HepG2 (cell line): ENCODE data around the gene C4BPA. TPM values are rescaled to one million over a fixed set of nuclear protein-coding genes. Genes with fewer than 3 reads are reported as not detected.
A peak's percentile ranks its signal among the peaks of the same experiment; 100 is the strongest.

Source experiments
- ARID3A ChIP-seq: IDR thresholded peaks from 2 replicates; pipeline ENCODE4 v1.6.1; 2012; ENCODE audit warnings: low read depth, low read length, improper control_type of control experiment
- BCL6 ChIP-seq: IDR thresholded peaks from 2 replicates; pipeline ENCODE4 v1.6.1; 2016; ENCODE audit warnings: missing genetic modification reagents, missing compliant biosample characterization
- CBX2 ChIP-seq, 2 experiments: fragments of 200-600 bp in 1 of 2; sonication (generic); formaldehyde crosslinking in 1 of 2; IDR thresholded peaks; 2 replicates each; pipeline versions ENCODE4 v1.7.0 to v1.8.1; 2018 to 2022; ENCODE audit warnings: low read depth in 2 of 2, low read length in 1 of 2, mild to moderate bottlenecking in 1 of 2, missing genetic modification reagents in 1 of 2
- DZIP1 ChIP-seq: sonication (generic); formaldehyde crosslinking; IDR thresholded peaks from 2 replicates; pipeline ENCODE4 v1.5.0; 2020; ENCODE audit warnings: mild to moderate bottlenecking, missing genetic modification reagents
- HNRNPLL ChIP-seq: fragments of 200-400 bp; formaldehyde crosslinking; IDR thresholded peaks from 2 replicates; pipeline ENCODE4 v1.6.1; 2017; ENCODE audit warnings: mild to moderate bottlenecking, low read depth, low read length; ENCODE audit not compliant: poor library complexity, severe bottlenecking
- MAFF ChIP-seq: IDR thresholded peaks from 2 replicates; pipeline ENCODE4 v1.6.1; 2011; ENCODE audit warnings: low read depth, low read length, improper control_type of control experiment
- MAX ChIP-seq: IDR thresholded peaks from 2 replicates; pipeline ENCODE4 v1.6.1; 2012; ENCODE audit warnings: inconsistent platforms
- NFYB ChIP-seq: sonication (generic); formaldehyde crosslinking; IDR thresholded peaks from 2 replicates; pipeline ENCODE4 v1.4.0; 2020; ENCODE audit warnings: missing genetic modification reagents
- PHB2 ChIP-seq: fragments of 450-650 bp; IDR thresholded peaks from 2 replicates; pipeline ENCODE4 v1.6.1; 2018; ENCODE audit not compliant: partially characterized antibody
- PHF20 ChIP-seq: sonication (generic); formaldehyde crosslinking; IDR thresholded peaks from 2 replicates; pipeline ENCODE4 v1.5.0; 2020; ENCODE audit warnings: mild to moderate bottlenecking, missing genetic modification reagents
- PRDM15 ChIP-seq: sonication (generic); formaldehyde crosslinking; IDR thresholded peaks from 2 replicates; pipeline ENCODE4 v1.4.0; 2020; ENCODE audit warnings: missing genetic modification reagents
- REXO4 ChIP-seq: sonication (generic); formaldehyde crosslinking; IDR thresholded peaks from 2 replicates; pipeline ENCODE4 v1.8.0; 2022; ENCODE audit warnings: missing genetic modification reagents, mild to moderate bottlenecking, borderline replicate concordance
- SMC3 ChIP-seq: IDR thresholded peaks from 2 replicates; pipeline ENCODE4 v1.6.1; 2011; ENCODE audit warnings: low read length, improper control_type of control experiment
- WIZ ChIP-seq: sonication (generic); formaldehyde crosslinking; IDR thresholded peaks from 2 replicates; pipeline ENCODE4 v1.5.1; 2020; ENCODE audit warnings: mild to moderate bottlenecking, missing genetic modification reagents
- ZNF12 ChIP-seq: sonication (generic); formaldehyde crosslinking; IDR thresholded peaks from 2 replicates; pipeline ENCODE4 v1.5.0; 2020; ENCODE audit warnings: missing genetic modification reagents
- ZNF121 ChIP-seq: sonication (generic); formaldehyde crosslinking; IDR thresholded peaks from 2 replicates; pipeline ENCODE4 v1.5.0; 2020; ENCODE audit warnings: mild to moderate bottlenecking, missing genetic modification reagents
- ZNF205 ChIP-seq: IDR thresholded peaks from 2 replicates; pipeline ENCODE4 v1.6.1; 2018; ENCODE audit warnings: missing biosample characterization, missing genetic modification reagents
- ZNF3 ChIP-seq: IDR thresholded peaks from 2 replicates; pipeline ENCODE4 v1.7.0; 2017; ENCODE audit warnings: inconsistent platforms
- ZNF510 ChIP-seq: sonication (generic); formaldehyde crosslinking; IDR thresholded peaks from 2 replicates; pipeline ENCODE4 v1.4.0; 2020; ENCODE audit warnings: low read depth, mild to moderate bottlenecking, missing genetic modification reagents
- ZNF513 ChIP-seq: sonication (generic); formaldehyde crosslinking; conservative IDR thresholded peaks from 2 replicates; pipeline ENCODE4 v1.5.0; 2020; ENCODE audit warnings: missing genetic modification reagents
- ZNF766 ChIP-seq: sonication (generic); formaldehyde crosslinking; IDR thresholded peaks from 2 replicates; pipeline ENCODE4 v1.5.0; 2020; ENCODE audit warnings: missing genetic modification reagents, borderline replicate concordance
- polyA plus RNA-seq, 8 experiments: library from polyadenylated mRNA; depleted of rRNA in 3 of 8; stranded (reverse) in 7 of 8; unstranded in 1 of 8; fragments of >200 nt; fragmentation: Illumina TruSeq in 4 of 8; extraction: Trizol in 4 of 8; gene quantifications; 2 replicates each; pipeline versions ENCODE4 v1.2.1 to v1.2.3, GENCODE V29; 2011 to 2016; ENCODE audit warnings: low read depth in 4 of 8, missing spikeins in 1 of 8, mixed read lengths in 1 of 8; ENCODE audit not compliant: insufficient read depth in 1 of 8
- total RNA-seq, 5 experiments: library from RNA; depleted of rRNA; stranded (reverse); fragments of >200 nt; fragmentation: Illumina TruSeq; extraction: Trizol; gene quantifications; 2 replicates each; pipeline ENCODE4 v1.2.3, GENCODE V29; 2016; ENCODE audit warnings: low read depth in 1 of 5

Gene C4BPA
- total and polyA plus RNA-seq, 2 of the 13 experiments (the other 11 are each of a cell fraction or from before 2014, with no cell fraction given) = 32.1 to 60.1 TPM

GRCh38 chr1:207103892-207104373 lies at the start of gene C4BPA (continued):
- TF ChIP-seq NFYB (CRISPR knock-in tag) (0 out of 2 replicates have a peak, but pooled peaks have one; percentile 41), WIZ (CRISPR knock-in tag) (no peak), REXO4 (CRISPR knock-in tag) (no peak), PHF20 (CRISPR knock-in tag) (no peak), MAFF (no peak), ZNF205 (CRISPR knock-in tag) (peak; percentile 45; the same call in 1 of the 2 replicates), ZNF766 (CRISPR knock-in tag) (no peak), ZNF12 (CRISPR knock-in tag) (peak; percentile 63; the same call in 1 of the 2 replicates), SMC3 (peak; percentile 15; the same call in 1 of the 2 replicates), ARID3A (peak; percentile 90), MAX (peak; percentile 41; the same call in 1 of the 2 replicates), CBX2 (IDR thresholded peaks at IDR 0.05; ENCODE audit: low read depth, low read length) (no peak), CBX2 (CRISPR knock-in tag; IDR thresholded peaks at IDR 0.05; ENCODE audit: low read depth) (no peak), ZNF3 (CRISPR knock-in tag) (no peak), BCL6 (CRISPR knock-in tag) (peak; percentile 43; the same call in 1 of the 2 replicates), ZNF510 (CRISPR knock-in tag) (no peak), DZIP1 (CRISPR knock-in tag) (no peak), ZNF121 (CRISPR knock-in tag) (peak; percentile 48; the same call in 1 of the 2 replicates), ZNF513 (CRISPR knock-in tag) (no peak), HNRNPLL (no peak), PHB2 (no peak), PRDM15 (no peak)
